Activated T-helper 1 cell treated with anti-CD3 and anti-CD28 coated beads, Interleukin-2, amount 50 U/mL, for 16 hours (primary cell): ENCODE results near the gene ZC3H12C.

ENCODE experiments used
- DNase-seq, 2 donors: peaks; one replicate each; pipeline ENCODE4 v3.0.0-alpha.2; 2020; ENCODE audit warnings: low read depth in 1 of 2, low spot score in 1 of 2

Gene ZC3H12C

GRCh38 chr11:110076371-110076965 lies 16.7 kb upstream of the ZC3H12C start:
- DNase-seq = no peak

GRCh38 chr11:110077346-110077745 lies 15.8 kb upstream of the ZC3H12C start:
- no peak for DNase-seq

GRCh38 chr11:110077831-110078325 lies 15.3 kb upstream of the ZC3H12C start:
- no peak for DNase-seq

GRCh38 chr11:110078923-110079544 lies 14.2 kb upstream of the ZC3H12C start:
- no peak for DNase-seq

- no peak for DNase-seq
These were observed 13.5 kb upstream of the ZC3H12C start for GRCh38 chr11:110079726-110080125.

- DNase-seq = no peak
These were observed 11.5 kb upstream of the ZC3H12C start for GRCh38 chr11:110081462-110082376.

- DNase-seq = no peak
These were observed 10.3 kb upstream of the ZC3H12C start for GRCh38 chr11:110082899-110083298.

GRCh38 chr11:110085255-110085838 lies 7.8 kb upstream of the ZC3H12C start:
- DNase-seq = no peak

GRCh38 chr11:110086892-110087309 lies 6.3 kb upstream of the ZC3H12C start:
- DNase-seq = no peak

GRCh38 chr11:110087812-110088534 lies 5.2 kb upstream of the ZC3H12C start:
- no peak for DNase-seq

GRCh38 chr11:110088535-110089344 lies 4.5 kb upstream of the ZC3H12C start:
- no peak for DNase-seq

GRCh38 chr11:110089617-110090282 lies 3.4 kb upstream of the ZC3H12C start:
- DNase-seq = no peak

GRCh38 chr11:110090466-110091026 lies 2.6 kb upstream of the ZC3H12C start:
- DNase-seq = no peak

GRCh38 chr11:110092111-110092514 lies 1.1 kb upstream of the ZC3H12C start:
- DNase-seq = no peak

- no peak for DNase-seq
These were observed 460 bp downstream of the ZC3H12C start for GRCh38 chr11:110093407-110094297.

GRCh38 chr11:110094298-110095285 lies 1.4 kb downstream of the ZC3H12C start:
- no peak for DNase-seq

- no peak for DNase-seq
These were observed 2.4 kb downstream of the ZC3H12C start for GRCh38 chr11:110095554-110095953.
